NCI-H187 (cell line): Measurements from ENCODE around the gene ZNF783.
A peak's percentile ranks its signal among the peaks of the same experiment; 100 is the strongest.
"Not testable (repeated sequence)": the region's sequence is repeated elsewhere in the genome, so short reads cannot be mapped to it uniquely, and the experiment has no call there.

Source experiments
- DNase-seq, 2 experiments: peaks; one replicate each; lab custom pipeline; 2025; lab: John Stamatoyannopoulos, UW

ZNF783 gene

GRCh38 chr7:149261829-149262617 lies at the start of gene ZNF783:
TSS of gene ZNF783 (plus strand) at chr7:149262196. CDS start at chr7:149262334, 138 bp downstream.
- DNase-seq: peak in 1 of 2 experiments; percentile 68

GRCh38 chr7:149214020-149214720 lies 47.8 kb upstream of the ZNF783 start:
- DNase-seq: no peak

- DNase-seq: no peak
Measured at GRCh38 chr7:149216402-149216801, 45.6 kb upstream of the ZNF783 start.

- DNase-seq: no peak
Measured at GRCh38 chr7:149217570-149217969, 44.4 kb upstream of the ZNF783 start.

- DNase-seq: no peak
Measured at GRCh38 chr7:149218469-149219420, 43.3 kb upstream of the ZNF783 start.

- no peak for DNase-seq
Measured at GRCh38 chr7:149220534-149220933, 41.5 kb upstream of the ZNF783 start.

GRCh38 chr7:149223176-149223575 lies 38.8 kb upstream of the ZNF783 start:
- no peak for DNase-seq

GRCh38 chr7:149223761-149224160 lies 38.2 kb upstream of the ZNF783 start:
- no peak for DNase-seq

GRCh38 chr7:149224352-149224751 lies 37.6 kb upstream of the ZNF783 start:
- DNase-seq: no peak

GRCh38 chr7:149225106-149225505 lies 36.9 kb upstream of the ZNF783 start:
- no peak for DNase-seq

- DNase-seq: no peak
Measured at GRCh38 chr7:149225656-149226055, 36.3 kb upstream of the ZNF783 start.

- not testable (repeated sequence) for DNase-seq
Measured at GRCh38 chr7:149226366-149226765, 35.6 kb upstream of the ZNF783 start.

- no peak for DNase-seq
Measured at GRCh38 chr7:149226840-149227494, 35.0 kb upstream of the ZNF783 start.

GRCh38 chr7:149228831-149229471 lies 33.0 kb upstream of the ZNF783 start:
- DNase-seq: no peak

GRCh38 chr7:149229526-149229925 lies 32.5 kb upstream of the ZNF783 start:
- DNase-seq: no peak

GRCh38 chr7:149232362-149232761 lies 29.6 kb upstream of the ZNF783 start:
- no peak for DNase-seq

GRCh38 chr7:149233655-149234204 lies 28.3 kb upstream of the ZNF783 start:
- DNase-seq: not testable (repeated sequence)

GRCh38 chr7:149237502-149237901 lies 24.5 kb upstream of the ZNF783 start:
- no peak for DNase-seq

- no peak for DNase-seq
Measured at GRCh38 chr7:149238051-149238450, 23.9 kb upstream of the ZNF783 start.

- peak; percentile 48 to 88 for DNase-seq
Measured at GRCh38 chr7:149239345-149240143, 22.5 kb upstream of the ZNF783 start, which contains the start of gene ZNF212. TSS of gene ZNF212 (plus strand) at chr7:149239651. CDS start at chr7:149239779, 128 bp downstream.
